GM20000 (cell line): Measurements from ENCODE around the gene GPR135.

Source experiments
- DNase-seq: peaks from one replicate; pipeline ENCODE4 v3.0.0; 2012; ENCODE audit warnings: low spot score
- CTCF ChIP-seq: IDR thresholded peaks from 2 replicates; pipeline ENCODE4 v1.5.1; 2012; ENCODE audit warnings: mild to moderate bottlenecking, control low read depth; ENCODE audit errors: extremely low read depth, missing control alignments

Gene GPR135

GRCh38 chr14:59464486-59465315 lies 479 bp downstream of the GPR135 start:
- peak; percentile 88 for DNase-seq
- no peak for TF ChIP-seq CTCF

DNA sequence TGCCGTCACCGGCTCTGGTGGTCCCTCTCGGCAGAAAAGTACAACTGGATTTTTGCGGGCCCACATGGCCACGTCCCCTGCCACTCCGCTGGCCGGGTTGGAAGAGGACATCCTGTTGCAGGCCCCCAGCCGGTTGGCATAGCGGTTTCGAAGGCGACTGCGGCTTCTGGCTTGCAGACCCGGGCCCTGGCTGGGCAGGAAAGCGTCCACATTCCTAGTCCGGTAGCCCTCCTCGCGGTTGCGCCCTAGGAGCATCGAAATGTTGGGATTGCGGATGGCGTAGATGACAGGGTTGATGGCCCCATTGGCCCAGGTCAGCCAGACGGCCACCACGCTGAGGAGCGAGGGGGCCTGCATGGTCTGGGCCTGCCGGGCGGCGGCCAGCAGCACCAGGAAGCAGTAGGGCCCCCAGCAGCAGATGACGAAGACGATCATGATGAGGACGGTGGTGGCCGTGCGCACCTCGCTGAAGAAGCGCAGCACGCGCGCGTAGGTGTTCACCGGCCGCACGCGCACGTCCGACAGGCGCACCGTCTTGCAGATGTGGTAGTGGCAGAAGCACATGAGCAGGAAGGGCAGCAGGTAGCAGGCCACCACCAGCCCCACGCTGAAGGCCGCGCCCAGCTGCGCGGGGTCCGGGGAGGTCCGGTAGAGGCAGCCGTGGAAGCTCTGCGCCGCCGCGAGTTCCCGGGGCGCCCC lies 1.2 kb downstream of the GPR135 start:
- peak; percentile 14 for DNase-seq
- TF ChIP-seq CTCF = no peak

GRCh38 chr14:59461891-59462290 lies 3.3 kb downstream of the GPR135 start:
- no peak for DNase-seq
- TF ChIP-seq CTCF = no peak

DNA sequence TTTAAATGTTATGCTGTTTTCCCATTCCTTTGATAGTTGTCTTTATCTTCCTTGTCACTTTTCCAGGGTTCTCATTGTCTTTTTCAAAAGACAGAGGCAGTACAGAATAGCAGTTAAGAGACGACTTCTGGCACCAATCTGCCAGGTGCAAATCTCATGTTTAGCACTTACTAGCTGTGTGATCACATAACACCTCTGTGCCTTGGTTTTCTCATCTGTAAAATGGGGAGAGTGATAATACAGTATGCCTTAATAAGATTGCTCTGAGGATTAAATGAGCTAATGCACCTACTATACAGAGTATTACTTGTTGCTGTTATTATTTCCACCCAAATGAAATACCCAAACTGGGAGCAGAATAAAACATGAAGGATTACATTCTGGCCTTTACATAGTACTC lies 4.8 kb downstream of the GPR135 start:
- DNase-seq = no peak
- no peak for TF ChIP-seq CTCF

GRCh38 chr14:59458486-59458885 lies 6.7 kb downstream of the GPR135 start:
- DNase-seq = no peak
- TF ChIP-seq CTCF = no peak

- TF ChIP-seq CTCF = no peak
- no peak for DNase-seq
Measured at GRCh38 chr14:59455411-59455810, 9.8 kb downstream of the GPR135 start.

GRCh38 chr14:59454139-59454538 lies 11.0 kb downstream of the GPR135 start:
- TF ChIP-seq CTCF = no peak
- no peak for DNase-seq
